A549 (cell line): ENCODE results near the gene PDS5B. TPM values are rescaled to one million over a fixed set of nuclear protein-coding genes. Genes with fewer than 3 reads are reported as not detected.

Experiments
- ATAC-seq, 2 experiments: fragments of 200-7000 bp in 1 of 2; fragments of >200 bp in 1 of 2; cut with Nextera tagmentation in 1 of 2; cut with Tn5 transposase in 1 of 2; 3 replicates each; pipeline versions ENCODE4 v1.8.0 to v1.9.1; 2018 to 2020; ENCODE audit warnings: mild to moderate bottlenecking in 1 of 2, moderate library complexity in 1 of 2
- CTCF ChIA-PET: fragments of 300-600 bp; sonication (Branson Sonifier 250); formaldehyde crosslinking; extraction: SDS; loops from one replicate; lab custom pipeline; 2021; ENCODE audit warnings: antibody characterized with exemption, inconsistent platforms; lab: Yijun Ruan, JAX
- POLR2A ChIA-PET: fragments of 350-600 bp; formaldehyde crosslinking; extraction: SDS; loops from one replicate; lab custom pipeline; 2021; ENCODE audit warnings: antibody characterized with exemption, inconsistent platforms; lab: Yijun Ruan, JAX
- DNase-seq, 2 experiments: peaks; one replicate each; pipeline versions ENCODE4 v3.0.0 to v3.0.0-alpha.2; 2011 to 2016; ENCODE audit warnings: low read depth in 1 of 2, low spot score in 1 of 2
- FAIRE-seq: peaks from 2 replicates; lab custom pipeline; 2011; peaks lifted over from hg19 to GRCh38; lab: Jason Lieb, UNC
- H3K27ac ChIP-seq, 2 experiments: fragments of >200 bp; sonication (Bioruptor Twin); formaldehyde crosslinking; 3 replicates each; pipeline ENCODE4 v1.5.1; 2016 to 2017
- H3K4me1 ChIP-seq: fragments of >200 bp; sonication (Bioruptor Twin); formaldehyde crosslinking; 3 replicates; pipeline ENCODE4 v1.6.1; 2016
- H3K4me2 ChIP-seq: fragments of >200 bp; sonication (Bioruptor Twin); formaldehyde crosslinking; 3 replicates; pipeline ENCODE4 v1.6.1; 2016
- H3K4me3 ChIP-seq: fragments of >200 bp; sonication (Bioruptor Twin); formaldehyde crosslinking; 3 replicates; pipeline ENCODE4 v1.5.1; 2016
- H3K9me3 ChIP-seq: fragments of >200 bp; sonication (Bioruptor Twin); formaldehyde crosslinking; 3 replicates; pipeline ENCODE4 v1.6.1; 2016
- ATOH8 ChIP-seq: fragments of 250-450 bp; sonication (Bioruptor Pico); IDR thresholded peaks from 2 replicates; pipeline ENCODE4 v1.5.0; 2020; ENCODE audit warnings: low read depth, mild to moderate bottlenecking, moderate library complexity
- CBX8 ChIP-seq: fragments of 200-600 bp; sonication (generic); IDR thresholded peaks from 2 replicates; pipeline ENCODE4 v1.6.1; 2016
- CTCF ChIP-seq: fragments of >200 bp; sonication (Bioruptor Twin); formaldehyde crosslinking; IDR thresholded peaks from 3 replicates; pipeline ENCODE4 v1.5.1; 2016
- FOSB ChIP-seq: fragments of 250-450 bp; sonication (Bioruptor Pico); IDR thresholded peaks from 2 replicates; pipeline ENCODE4 v1.5.0; 2020; ENCODE audit warnings: mild to moderate bottlenecking, moderate library complexity
- FOSL2 ChIP-seq, 2 experiments: fragments of 450-650 bp in 1 of 2; fragments of >200 bp in 1 of 2; sonication (Bioruptor Twin) in 1 of 2; formaldehyde crosslinking; IDR thresholded peaks; 2 replicates each; pipeline versions ENCODE4 v1.5.0 to v1.6.1; 2016 to 2020; ENCODE audit warnings: mild to moderate bottlenecking in 1 of 2, moderate library complexity in 1 of 2
- FOXS1 ChIP-seq: fragments of 250-450 bp; sonication (Bioruptor Pico); IDR thresholded peaks from 2 replicates; pipeline ENCODE4 v1.5.0; 2020; ENCODE audit warnings: mild to moderate bottlenecking, moderate library complexity
- HEYL ChIP-seq: fragments of 250-450 bp; sonication (Bioruptor Pico); IDR thresholded peaks from 2 replicates; pipeline ENCODE4 v1.8.0; 2021; ENCODE audit warnings: mild to moderate bottlenecking, moderate library complexity
- HMGXB4 ChIP-seq: fragments of 250-450 bp; sonication (Bioruptor Pico); IDR thresholded peaks from 2 replicates; pipeline ENCODE4 v1.5.0; 2021; ENCODE audit warnings: mild to moderate bottlenecking, moderate library complexity, borderline replicate concordance
- HOXA7 ChIP-seq: fragments of 250-450 bp; sonication (Bioruptor Pico); IDR thresholded peaks from 2 replicates; pipeline ENCODE4 v1.5.0; 2020; ENCODE audit warnings: mild to moderate bottlenecking, moderate library complexity
- JUNB ChIP-seq: fragments of >200 bp; sonication (Bioruptor Twin); formaldehyde crosslinking; IDR thresholded peaks from 2 replicates; pipeline ENCODE4 v1.6.1; 2016
- KDM1A ChIP-seq: fragments of 200-600 bp; sonication (generic); IDR thresholded peaks from 2 replicates; pipeline ENCODE4 v1.6.1; 2016; ENCODE audit warnings: low read depth, mild to moderate bottlenecking
- NR3C1 ChIP-seq: fragments of >200 bp; sonication (Bioruptor Twin); formaldehyde crosslinking; IDR thresholded peaks from 3 replicates; pipeline ENCODE4 v1.6.1; 2017
- POLR2A ChIP-seq: IDR thresholded peaks from 2 replicates; pipeline ENCODE4 v1.6.1; 2012; ENCODE audit warnings: mild to moderate bottlenecking, low read length
- POLR2AphosphoS2 ChIP-seq: conservative IDR thresholded peaks from 2 replicates; pipeline ENCODE4 v1.6.1; 2012; ENCODE audit warnings: low read length, improper control_type of control experiment, inconsistent platforms
- RARB ChIP-seq: fragments of 250-450 bp; sonication (Bioruptor Pico); IDR thresholded peaks from 2 replicates; pipeline ENCODE4 v1.8.0; 2021; ENCODE audit warnings: mild to moderate bottlenecking, moderate library complexity
- REST ChIP-seq: fragments of 200-600 bp; sonication (generic); IDR thresholded peaks from 2 replicates; pipeline ENCODE4 v1.6.1; 2016; ENCODE audit warnings: antibody characterized with exemption, mild to moderate bottlenecking, moderate library complexity
- RNF2 ChIP-seq: fragments of 200-600 bp; sonication (generic); IDR thresholded peaks from 2 replicates; pipeline ENCODE4 v1.6.1; 2016; ENCODE audit warnings: low read depth, mild to moderate bottlenecking, antibody characterized with exemption, moderate library complexity, borderline replicate concordance
- SREBF2 ChIP-seq: fragments of 450-650 bp; IDR thresholded peaks from 2 replicates; pipeline ENCODE4 v1.6.1; 2014; ENCODE audit warnings: mild to moderate bottlenecking, moderate library complexity
- TFCP2L1 ChIP-seq: fragments of 250-450 bp; sonication (Bioruptor Pico); IDR thresholded peaks from 2 replicates; pipeline ENCODE4 v1.5.0; 2021; ENCODE audit warnings: mild to moderate bottlenecking
- TP53 ChIP-seq: fragments of 250-450 bp; sonication (Bioruptor Pico); IDR thresholded peaks from 2 replicates; pipeline ENCODE4 v1.5.0; 2021; ENCODE audit warnings: mild to moderate bottlenecking, moderate library complexity
- USF2 ChIP-seq: fragments of 450-650 bp; IDR thresholded peaks from 2 replicates; pipeline ENCODE4 v1.6.1; 2014; ENCODE audit warnings: antibody characterized with exemption
- ZSCAN20 ChIP-seq: fragments of 250-450 bp; sonication (Bioruptor Pico); IDR thresholded peaks from 2 replicates; pipeline ENCODE4 v1.8.0; 2022; ENCODE audit warnings: mild to moderate bottlenecking, moderate library complexity
- WGBS: methylation state at CpG from one replicate; pipeline ENCODE4 v1.1.6; 2017; ENCODE audit errors: missing lambda C conversion rate; 5-methylcytosine and 5-hydroxymethylcytosine counted together
- polyA plus RNA-seq, 4 experiments: library from polyadenylated mRNA; depleted of rRNA in 3 of 4; stranded (reverse); fragments of >200 nt; fragmentation: RNase III in 1 of 4; extraction: RNeasy Plus Mini Kit Qiagen cat#74134 plus additional on column Dnase treatment in 1 of 4; gene quantifications; 2 replicates in 3 of 4; 3 replicates in 1 of 4; pipeline ENCODE4 v1.2.3, GENCODE V29; 2011 to 2017

Gene PDS5B
- polyA plus RNA-seq, 2 of the 4 experiments (the other 2 are of a cell fraction): 10.6 to 16.0 TPM

- Histone ChIP-seq H3K9me3 (no peaks in the 10 kb centered on the region), H3K27ac (no peak overlapping the region), H3K4me2 (no peak overlapping the region)
- no peak for ATAC-seq
- POLR2A ChIA-PET: no interaction called here
- 80% methylated on average over 2 of the region's 2 CpGs for WGBS
- CTCF ChIA-PET: interaction anchor here (1.2 kb wide), 1 partner anchor 50 kb away, joined by 7 read pairs; no protein-coding TSS in a partner anchor
- no peak for DNase-seq
- FAIRE-seq: no peak
- TF ChIP-seq HMGXB4 (CRISPR knock-in tag) (no peak), SREBF2 (no peak), POLR2A (no peak), HEYL (CRISPR knock-in tag) (no peak)
- TF ChIP-seq, all 56 proteins: peak for 0
- Histone ChIP-seq H3K4me1 (peaks cover 9% of the 10 kb centered on the region; the same call in 2 of the 3 replicates), H3K4me3 (no peak overlapping the region)
Measured at GRCh38 chr13:32590266-32590665, 4.0 kb downstream of the PDS5B start.

GRCh38 chr13:32592082-32592481 is 5.8 kb downstream of the PDS5B start:
- 91% methylated on average over 8 of the region's 8 CpGs for WGBS
- DNase-seq (no peak), ATAC-seq (no peak), FAIRE-seq (no peak)
- no peak overlapping the region for H3K27ac ChIP-seq
- no peak overlapping the region for H3K4me2 ChIP-seq
- H3K9me3 ChIP-seq: no peaks in the 10 kb centered on the region
- peaks cover 9% of the 10 kb centered on the region; the same call in 2 of the 3 replicates for H3K4me1 ChIP-seq
- no peak overlapping the region for H3K4me3 ChIP-seq
- TF ChIP-seq NR3C1: no peak
- TF ChIP-seq ZSCAN20 (CRISPR knock-in tag): no peak
- TF ChIP-seq HMGXB4 (CRISPR knock-in tag): no peak
- TF ChIP-seq USF2: no peak
- TF ChIP-seq RARB (CRISPR knock-in tag): no peak
- no peak for TF ChIP-seq REST
- TF ChIP-seq RNF2: no peak
- TF ChIP-seq HOXA7 (CRISPR knock-in tag): no peak
- TF ChIP-seq CTCF: no peak
- TF ChIP-seq TFCP2L1: no peak
- no peak for TF ChIP-seq TP53 (CRISPR knock-in tag)
- no peak for TF ChIP-seq FOXS1 (CRISPR knock-in tag)
- TF ChIP-seq ATOH8 (CRISPR knock-in tag): no peak
- no peak for TF ChIP-seq FOSL2 (IDR thresholded peaks at IDR 0.05)
- no peak for TF ChIP-seq FOSL2 (CRISPR knock-in tag; IDR thresholded peaks at IDR 0.05)
- no peak for TF ChIP-seq FOSB
- TF ChIP-seq POLR2AphosphoS2: no peak
- no peak for TF ChIP-seq JUNB
- no peak for TF ChIP-seq CBX8
- TF ChIP-seq KDM1A: no peak
- ChIA-PET POLR2A (no interaction called here), CTCF (interaction anchor here (0.7 to 1.8 kb wide), 3 partner anchors 48 to 951 kb away, joined by 3 to 6 read pairs (median 3); no protein-coding TSS in a partner anchor)
